GM19328 (cell line): ENCODE results near the gene RIMKLB.
"Not testable (repeated sequence)": the region's sequence is repeated elsewhere in the genome, so short reads cannot be mapped to it uniquely, and the experiment has no call there.

Source experiments
- ATAC-seq: cut with Tn5 transposase; IDR thresholded peaks from one replicate; pipeline ENCODE4 v1.9.1; 2021; ENCODE audit warnings: mild to moderate bottlenecking, moderate library complexity; ENCODE audit not compliant: unreplicated experiment

Gene RIMKLB

GRCh38 chr12:8689681-8690080 lies 8.1 kb upstream of the RIMKLB start:
- no peak for ATAC-seq

- ATAC-seq, result no peak
These were observed 5.2 kb upstream of the RIMKLB start for GRCh38 chr12:8692573-8692972.

GRCh38 chr12:8695116-8695515 lies 2.7 kb upstream of the RIMKLB start:
- no peak for ATAC-seq

DNA sequence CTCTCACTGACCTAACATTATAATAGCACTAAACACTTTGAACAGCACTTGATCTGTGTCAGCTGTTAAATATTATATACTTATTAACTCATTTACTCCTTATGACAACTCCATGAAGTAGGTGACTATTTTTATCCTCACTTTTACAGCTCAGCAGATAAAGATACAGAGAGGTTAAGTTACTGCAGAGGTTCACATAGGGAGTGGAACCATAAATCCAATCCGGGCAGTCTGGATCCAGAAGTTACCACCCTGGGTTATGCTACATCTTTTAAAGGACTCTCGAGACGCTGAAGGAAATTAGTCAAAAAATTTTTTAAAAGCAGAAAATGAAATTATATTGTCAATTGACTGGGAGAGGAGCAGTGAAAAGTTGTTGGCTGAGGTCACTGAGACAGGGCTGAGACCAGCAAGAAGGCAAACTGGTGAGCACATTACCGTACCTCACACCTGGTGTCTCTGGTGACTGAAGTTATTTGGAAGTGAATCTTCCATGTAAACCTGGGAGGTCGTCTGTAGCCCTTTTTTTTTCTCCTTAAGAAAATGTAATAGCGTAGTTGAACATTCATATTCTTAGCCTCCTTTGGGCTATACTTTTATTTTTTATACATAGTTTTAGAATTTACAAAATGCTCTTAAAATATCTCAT lies 1.2 kb upstream of the RIMKLB start:
- ATAC-seq, result no peak

DNA sequence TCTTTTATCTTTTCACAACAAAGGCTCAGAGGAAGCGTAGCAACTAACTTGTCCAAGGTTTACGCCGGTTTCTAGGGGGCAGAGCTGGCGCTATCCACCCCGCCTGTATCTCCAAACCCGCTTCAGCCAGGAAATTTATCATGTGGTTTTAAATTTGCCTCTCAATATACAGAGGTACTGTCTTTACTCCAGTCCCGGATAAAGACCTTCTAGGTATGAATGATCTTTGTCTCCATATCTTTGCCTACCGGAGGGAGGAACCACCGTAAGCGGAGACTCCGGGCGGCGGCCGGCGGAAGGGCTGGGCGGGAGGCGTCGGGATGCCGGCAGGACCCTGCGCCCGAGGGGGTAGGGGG lies 693 bp upstream of the RIMKLB start:
- no peak for ATAC-seq

DNA sequence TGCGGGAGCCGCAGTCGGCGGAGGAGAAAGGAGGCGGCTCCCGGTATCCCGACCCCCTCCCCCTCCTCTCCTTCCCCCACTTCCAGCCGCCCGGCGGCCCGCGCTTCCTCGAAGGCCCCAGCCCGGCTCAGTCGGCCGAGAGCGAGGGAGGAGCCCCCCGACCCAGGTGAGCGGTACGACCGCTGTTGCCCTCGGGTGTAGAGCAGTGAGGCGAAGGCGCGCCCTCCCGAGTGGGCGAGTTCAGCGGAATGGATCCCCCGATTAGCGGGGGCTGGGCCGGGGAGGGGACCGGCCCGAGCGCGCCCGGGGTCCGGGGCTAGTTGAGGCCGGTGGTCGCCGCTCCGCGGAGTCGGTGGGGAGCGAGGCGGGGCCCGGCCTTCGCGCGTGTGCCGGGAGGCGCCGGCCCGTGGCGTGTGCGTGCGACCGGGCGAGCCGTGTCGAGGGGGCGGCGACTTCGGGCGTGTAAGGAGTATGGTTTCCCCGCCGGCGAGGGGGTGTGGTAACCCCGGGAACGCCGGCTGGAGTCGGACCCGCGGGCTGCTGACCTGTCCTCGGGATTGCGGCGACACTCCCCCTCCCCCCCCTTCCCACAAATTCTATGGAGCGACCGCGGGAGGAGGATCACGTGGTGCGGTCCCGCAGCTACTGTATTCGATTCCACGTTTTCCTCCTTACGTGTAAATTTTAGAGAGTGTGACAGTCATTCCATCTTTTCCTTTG lies 501 bp downstream of the RIMKLB start:
- ATAC-seq, result peak; percentile 37

DNA sequence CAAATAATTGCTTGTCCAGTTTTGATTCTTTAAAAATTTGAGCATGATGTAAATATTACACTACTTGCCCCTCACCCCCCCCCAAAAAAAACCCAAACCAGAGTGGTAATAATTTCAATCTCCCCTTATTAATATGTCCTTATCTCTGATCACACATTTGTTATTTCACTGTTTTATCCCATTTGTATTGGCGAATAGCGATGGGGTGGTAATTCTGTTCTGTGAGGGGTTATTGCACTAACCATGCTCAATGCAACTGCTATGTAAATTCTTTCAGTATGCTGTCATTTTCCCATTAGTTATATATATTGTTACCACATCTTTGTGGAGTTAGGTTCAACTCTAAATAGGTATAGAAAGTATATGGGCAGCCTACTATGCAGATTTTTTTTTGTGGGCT lies 1.1 kb downstream of the RIMKLB start:
- no peak for ATAC-seq

GRCh38 chr12:8699714-8700113 lies 1.9 kb downstream of the RIMKLB start:
- no peak for ATAC-seq

DNA sequence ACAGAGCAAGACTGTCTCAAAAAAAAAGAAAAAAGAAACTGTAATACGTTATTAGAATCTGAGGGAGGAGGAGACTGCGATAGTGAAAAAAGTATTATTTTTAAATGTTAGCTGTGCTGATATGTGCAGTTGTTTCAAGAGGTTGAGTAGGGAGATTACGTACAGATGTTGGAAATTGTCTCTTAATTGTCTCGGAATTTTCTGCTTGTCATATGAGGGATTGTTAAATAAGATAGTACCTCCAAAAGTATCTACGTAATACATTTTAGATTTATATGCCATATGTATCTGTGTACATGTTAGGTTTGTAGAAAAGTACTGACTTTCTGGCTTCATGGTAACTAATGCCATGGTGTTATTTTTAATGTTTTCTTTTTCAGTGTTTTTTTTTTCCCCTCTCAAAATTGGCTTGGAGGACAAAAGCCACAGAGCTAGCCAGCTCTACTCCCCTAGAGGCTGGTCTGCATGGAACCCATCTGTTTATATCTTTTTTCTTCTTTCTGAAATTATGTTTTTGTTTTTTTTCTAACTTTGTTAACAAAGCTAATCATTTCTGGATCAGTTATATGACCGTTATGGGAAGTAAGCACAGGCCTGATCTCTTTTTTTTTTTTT lies 3.4 kb downstream of the RIMKLB start:
- no peak for ATAC-seq

- ATAC-seq, result no peak
These were observed 4.4 kb downstream of the RIMKLB start for GRCh38 chr12:8702159-8702558.

GRCh38 chr12:8709124-8709830 lies 11.5 kb downstream of the RIMKLB start:
- no peak for ATAC-seq

GRCh38 chr12:8712572-8712971 lies 14.8 kb downstream of the RIMKLB start:
- ATAC-seq, result no peak

DNA sequence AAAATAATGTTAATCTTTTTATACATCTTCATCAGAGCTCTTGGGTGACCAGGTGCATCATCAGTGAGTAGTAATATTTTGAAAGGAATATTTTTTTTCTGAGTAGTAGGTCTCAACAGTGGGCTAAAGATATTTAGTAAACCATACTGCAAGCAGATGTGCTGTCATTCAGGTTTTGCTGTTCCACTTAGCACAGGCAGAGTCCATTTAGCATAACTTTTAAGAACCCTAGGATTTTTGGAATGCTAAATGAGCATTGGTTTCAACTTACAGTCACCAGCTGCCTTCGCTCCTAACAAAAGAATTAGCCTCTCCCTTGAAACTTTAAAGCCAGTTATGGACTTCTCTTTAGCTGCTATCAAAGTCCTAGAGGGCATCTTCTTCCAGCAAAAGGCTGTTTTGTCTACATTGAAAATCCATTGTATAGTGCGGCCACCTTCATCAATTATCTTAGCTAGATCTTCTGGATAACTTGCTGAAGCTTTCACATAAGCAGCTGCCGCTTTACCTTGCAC lies 24.6 kb downstream of the RIMKLB start:
- ATAC-seq, result no peak

- ATAC-seq, result no peak
These were observed 37.1 kb downstream of the RIMKLB start for GRCh38 chr12:8734873-8735381.

GRCh38 chr12:8742501-8742900 lies 44.7 kb downstream of the RIMKLB start:
- ATAC-seq, result no peak

GRCh38 chr12:8743121-8743520 lies 45.3 kb downstream of the RIMKLB start:
- ATAC-seq, result not testable (repeated sequence)

DNA sequence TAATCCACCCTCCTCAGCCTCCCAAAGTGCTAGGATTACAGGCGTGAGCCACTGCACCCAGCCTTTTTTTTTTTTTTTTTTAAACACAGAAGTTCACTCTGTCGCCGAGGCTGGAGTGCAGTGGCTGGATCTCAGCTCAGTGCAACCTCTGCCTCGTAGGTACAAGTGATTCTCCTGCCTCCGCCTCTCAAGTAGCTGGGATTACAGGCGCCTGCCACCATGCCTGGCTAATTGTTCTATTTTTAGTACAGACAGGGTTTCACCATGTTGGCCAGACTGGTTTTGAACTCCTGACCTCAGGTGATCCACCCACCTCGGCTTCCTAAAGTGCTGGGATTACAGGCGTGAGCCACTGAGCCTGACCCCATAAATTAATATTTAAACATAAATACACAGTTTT lies 47.8 kb downstream of the RIMKLB start:
- ATAC-seq, result not testable (repeated sequence)

DNA sequence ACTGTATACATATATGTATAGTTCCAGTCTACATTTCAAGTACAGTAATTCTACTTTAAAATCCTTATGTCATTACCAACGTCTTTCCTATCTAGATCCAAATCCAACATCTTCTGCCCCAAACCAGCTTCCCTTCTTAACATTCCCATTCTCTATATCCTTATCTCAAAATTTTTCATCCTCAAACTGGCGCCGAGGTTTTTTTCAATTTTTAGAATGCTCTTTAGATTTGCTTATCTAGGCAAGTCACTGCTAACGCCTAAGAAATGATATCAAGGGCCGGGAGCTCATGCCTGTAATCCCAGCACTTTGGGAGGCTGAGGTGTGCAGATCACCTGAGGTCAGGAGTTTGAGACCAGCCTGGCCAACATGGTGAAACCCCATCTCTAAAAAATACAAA lies 48.3 kb downstream of the RIMKLB start:
- ATAC-seq, result no peak

GRCh38 chr12:8760076-8760475 lies 62.3 kb downstream of the RIMKLB start:
- ATAC-seq, result not testable (repeated sequence)

GRCh38 chr12:8762701-8763100 lies 64.9 kb downstream of the RIMKLB start:
- not testable (repeated sequence) for ATAC-seq

- not testable (repeated sequence) for ATAC-seq
These were observed 68.3 kb downstream of the RIMKLB start for GRCh38 chr12:8766121-8766520.
